Neural cell (in vitro differentiated cells): ENCODE measurements around the gene ILRUN. TPM values are rescaled to one million over a fixed set of nuclear protein-coding genes. Genes with fewer than 3 reads are reported as not detected.

Experiments
- H2AFZ ChIP-seq: fragments of 200-600, 300-800 bp; sonication (generic), shearing (Covaris generic); 2 replicates; pipeline ENCODE4 v1.6.0; 2014; ENCODE audit warnings: low read depth, mild to moderate bottlenecking, antibody characterized with exemption, low read length, moderate library complexity
- H3F3A ChIP-seq: fragments of 200-600 bp; shearing (Covaris generic); 2 replicates; pipeline ENCODE4 v1.6.1; 2016; ENCODE audit warnings: mild to moderate bottlenecking, moderate library complexity, mixed read lengths, antibody characterized with exemption, low read length; ENCODE audit not compliant: insufficient read depth, poor library complexity, severe bottlenecking
- H3K27ac ChIP-seq: fragments of 200-600, 300-800 bp; sonication (generic), shearing (Covaris generic); 2 replicates; pipeline ENCODE4 v1.5.1; 2014; ENCODE audit warnings: mild to moderate bottlenecking, low read length, moderate library complexity
- H3K27me3 ChIP-seq: fragments of 300-800, 200-600 bp; sonication (generic), shearing (Covaris generic); 2 replicates; pipeline ENCODE4 v1.6.0; 2014; ENCODE audit warnings: mild to moderate bottlenecking, low read depth, low read length, moderate library complexity; ENCODE audit not compliant: insufficient read depth
- H3K36me3 ChIP-seq: fragments of 300-800, 200-600 bp; sonication (generic), shearing (Covaris generic); 2 replicates; pipeline ENCODE4 v1.5.1; 2014; ENCODE audit warnings: mild to moderate bottlenecking, antibody characterized with exemption, low read length, moderate library complexity; ENCODE audit not compliant: insufficient read depth
- H3K4me2 ChIP-seq: fragments of 300-800, 200-600 bp; sonication (generic), shearing (Covaris generic); 2 replicates; pipeline ENCODE4 v1.6.0; 2014; ENCODE audit warnings: mild to moderate bottlenecking, low read length
- H3K4me3 ChIP-seq: fragments of 300-800, 200-600 bp; sonication (generic), shearing (Covaris generic); 2 replicates; pipeline ENCODE4 v1.5.1; 2014; ENCODE audit warnings: mild to moderate bottlenecking, low read length, moderate library complexity
- H3K79me2 ChIP-seq: fragments of 200-600 bp; shearing (Covaris generic); replicated peaks from 2 replicates; pipeline ENCODE4 v1.6.0; 2014; ENCODE audit warnings: mild to moderate bottlenecking, low read length, moderate library complexity; ENCODE audit not compliant: insufficient read depth
- H3K9ac ChIP-seq: fragments of 300-800, 200-600 bp; sonication (generic), shearing (Covaris generic); 2 replicates; pipeline ENCODE4 v1.6.1; 2016; ENCODE audit warnings: mild to moderate bottlenecking, low read length, mixed read lengths
- H3K9me2 ChIP-seq: fragments of 200-600 bp; shearing (Covaris generic); 2 replicates; pipeline ENCODE4 v1.6.1; 2016; ENCODE audit warnings: mild to moderate bottlenecking, low read length, mixed read lengths; ENCODE audit not compliant: insufficient read depth
- H3K9me3 ChIP-seq: fragments of 200-600, 300-800 bp; sonication (generic), shearing (Covaris generic); 2 replicates; pipeline ENCODE4 v1.6.1; 2016; ENCODE audit warnings: mild to moderate bottlenecking, mixed run types, low read length, moderate library complexity, mixed read lengths
- H4K20me1 ChIP-seq: fragments of 200-600 bp; shearing (Covaris generic); 2 replicates; pipeline ENCODE4 v1.6.1; 2016; ENCODE audit warnings: mild to moderate bottlenecking, mixed run types; ENCODE audit not compliant: insufficient read depth
- EP300 ChIP-seq: fragments of 450-650 bp; conservative IDR thresholded peaks from 2 replicates; pipeline ENCODE4 v1.6.1; 2014; ENCODE audit warnings: antibody characterized with exemption, mild to moderate bottlenecking, moderate library complexity; ENCODE audit not compliant: poor library complexity, severe bottlenecking
- EZH2 ChIP-seq: fragments of 200-600, 300-800 bp; shearing (Covaris generic), sonication (generic); IDR thresholded peaks from 2 replicates; pipeline ENCODE4 v1.6.1; 2014; ENCODE audit warnings: antibody characterized with exemption, low read length, borderline replicate concordance, mild to moderate bottlenecking; ENCODE audit not compliant: insufficient read depth, poor library complexity, severe bottlenecking
- MXI1 ChIP-seq: fragments of 450-650 bp; conservative IDR thresholded peaks from 2 replicates; pipeline ENCODE4 v1.6.1; 2014; ENCODE audit warnings: antibody characterized with exemption, mild to moderate bottlenecking; ENCODE audit not compliant: poor library complexity, severe bottlenecking
- POLR2AphosphoS5 ChIP-seq: IDR thresholded peaks from 2 replicates; pipeline ENCODE4 v1.6.1; 2012
- RAD21 ChIP-seq: fragments of 450-650 bp; conservative IDR thresholded peaks from 2 replicates; pipeline ENCODE4 v1.6.1; 2014; ENCODE audit warnings: antibody characterized with exemption, mild to moderate bottlenecking, moderate library complexity
- REST ChIP-seq: IDR thresholded peaks from 2 replicates; pipeline ENCODE4 v1.6.1; 2012; ENCODE audit warnings: borderline replicate concordance
- SMC3 ChIP-seq: fragments of 450-650 bp; conservative IDR thresholded peaks from 2 replicates; pipeline ENCODE4 v1.6.1; 2014; ENCODE audit warnings: antibody characterized with exemption, mild to moderate bottlenecking, moderate library complexity; ENCODE audit not compliant: poor library complexity
- TAF1 ChIP-seq: IDR thresholded peaks from 2 replicates; pipeline ENCODE4 v1.6.1; 2012; ENCODE audit warnings: low read depth
- polyA plus RNA-seq: library from polyadenylated mRNA; depleted of rRNA; stranded (reverse); fragments of >200 nt; gene quantifications from 2 replicates; pipeline ENCODE4 v1.2.3, GENCODE V29; 2014
- TF ChIP-seq, protein P1 (sequence below): fragments of 450-650 bp; IDR thresholded peaks from 2 replicates; pipeline ENCODE4 v1.5.1; 2014; ENCODE audit warnings: antibody characterized with exemption, mild to moderate bottlenecking, moderate library complexity; ENCODE audit not compliant: poor library complexity, severe bottlenecking

ILRUN gene
- polyA plus RNA-seq, 1 donor from 2014 or later, result 16.0 TPM

- TF ChIP-seq MXI1 (no peak), REST (no peak), EP300 (no peak), EZH2 (no peak), TAF1 (no peak), RAD21 (no peak), SMC3 (no peak), POLR2AphosphoS5 (no peak)
- TF ChIP-seq, protein P1, sequence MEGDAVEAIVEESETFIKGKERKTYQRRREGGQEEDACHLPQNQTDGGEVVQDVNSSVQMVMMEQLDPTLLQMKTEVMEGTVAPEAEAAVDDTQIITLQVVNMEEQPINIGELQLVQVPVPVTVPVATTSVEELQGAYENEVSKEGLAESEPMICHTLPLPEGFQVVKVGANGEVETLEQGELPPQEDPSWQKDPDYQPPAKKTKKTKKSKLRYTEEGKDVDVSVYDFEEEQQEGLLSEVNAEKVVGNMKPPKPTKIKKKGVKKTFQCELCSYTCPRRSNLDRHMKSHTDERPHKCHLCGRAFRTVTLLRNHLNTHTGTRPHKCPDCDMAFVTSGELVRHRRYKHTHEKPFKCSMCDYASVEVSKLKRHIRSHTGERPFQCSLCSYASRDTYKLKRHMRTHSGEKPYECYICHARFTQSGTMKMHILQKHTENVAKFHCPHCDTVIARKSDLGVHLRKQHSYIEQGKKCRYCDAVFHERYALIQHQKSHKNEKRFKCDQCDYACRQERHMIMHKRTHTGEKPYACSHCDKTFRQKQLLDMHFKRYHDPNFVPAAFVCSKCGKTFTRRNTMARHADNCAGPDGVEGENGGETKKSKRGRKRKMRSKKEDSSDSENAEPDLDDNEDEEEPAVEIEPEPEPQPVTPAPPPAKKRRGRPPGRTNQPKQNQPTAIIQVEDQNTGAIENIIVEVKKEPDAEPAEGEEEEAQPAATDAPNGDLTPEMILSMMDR, result no peak
- Histone ChIP-seq H3K4me3 (no peak overlapping the region), H3K9me2 (no peaks in the 10 kb centered on the region), H3K36me3 (no peaks in the 10 kb centered on the region), H3K27ac (no peak overlapping the region), H3K79me2 (peaks cover 17% of the 10 kb centered on the region), H3K27me3 (no peaks in the 10 kb centered on the region), H3K4me2 (no peak overlapping the region), H3K9me3 (no peaks in the 10 kb centered on the region), H4K20me1 (no peaks in the 10 kb centered on the region), H3F3A (no peaks in the 10 kb centered on the region), H3K9ac (no peak overlapping the region), H2AFZ (no peak overlapping the region)
Observed at GRCh38 chr6:34671801-34672656, 24.5 kb downstream of the ILRUN start.

- H4K20me1 ChIP-seq, result no peaks in the 10 kb centered on the region
Observed at GRCh38 chr6:34671367-34671766, 25.2 kb downstream of the ILRUN start.

More at GRCh38 chr6:34671367-34671766, 25.2 kb downstream of the ILRUN start:
- H3K9me3 ChIP-seq, result no peaks in the 10 kb centered on the region
- H3K36me3 ChIP-seq, result no peaks in the 10 kb centered on the region
- no peak overlapping the region for H3K27ac ChIP-seq
- H3K9me2 ChIP-seq, result no peaks in the 10 kb centered on the region
- no peak overlapping the region for H3K4me3 ChIP-seq
- H3K4me2 ChIP-seq, result no peak overlapping the region
- TF ChIP-seq, protein P1, result no peak
- TF ChIP-seq EZH2 (no peak), REST (no peak), RAD21 (no peak), TAF1 (no peak), POLR2AphosphoS5 (no peak), SMC3 (no peak), EP300 (no peak), MXI1 (no peak)
- H3F3A ChIP-seq, result no peaks in the 10 kb centered on the region
- H3K27me3 ChIP-seq, result no peaks in the 10 kb centered on the region
- H2AFZ ChIP-seq, result no peak overlapping the region
- H3K79me2 ChIP-seq, result peaks cover 17% of the 10 kb centered on the region
- H3K9ac ChIP-seq, result no peak overlapping the region
